ENCODE measurements around the gene PDIK1L. TPM values are rescaled to one million over a fixed set of nuclear protein-coding genes. Genes with fewer than 3 reads are reported as not detected.
A peak's percentile ranks its signal among the peaks of the same experiment; 100 is the strongest.

PDIK1L gene
- total RNA-seq, 1 donor from 2014 or later = 11.2 TPM

- intact Hi-C loops (cut with DNase I) = no loop called here
- DNase-seq (ENCODE audit: low spot score) (no peak), ATAC-seq (no peak)
These were observed 30.5 kb downstream of the PDIK1L start for GRCh38 chr1:26142159-26142558.

DNA sequence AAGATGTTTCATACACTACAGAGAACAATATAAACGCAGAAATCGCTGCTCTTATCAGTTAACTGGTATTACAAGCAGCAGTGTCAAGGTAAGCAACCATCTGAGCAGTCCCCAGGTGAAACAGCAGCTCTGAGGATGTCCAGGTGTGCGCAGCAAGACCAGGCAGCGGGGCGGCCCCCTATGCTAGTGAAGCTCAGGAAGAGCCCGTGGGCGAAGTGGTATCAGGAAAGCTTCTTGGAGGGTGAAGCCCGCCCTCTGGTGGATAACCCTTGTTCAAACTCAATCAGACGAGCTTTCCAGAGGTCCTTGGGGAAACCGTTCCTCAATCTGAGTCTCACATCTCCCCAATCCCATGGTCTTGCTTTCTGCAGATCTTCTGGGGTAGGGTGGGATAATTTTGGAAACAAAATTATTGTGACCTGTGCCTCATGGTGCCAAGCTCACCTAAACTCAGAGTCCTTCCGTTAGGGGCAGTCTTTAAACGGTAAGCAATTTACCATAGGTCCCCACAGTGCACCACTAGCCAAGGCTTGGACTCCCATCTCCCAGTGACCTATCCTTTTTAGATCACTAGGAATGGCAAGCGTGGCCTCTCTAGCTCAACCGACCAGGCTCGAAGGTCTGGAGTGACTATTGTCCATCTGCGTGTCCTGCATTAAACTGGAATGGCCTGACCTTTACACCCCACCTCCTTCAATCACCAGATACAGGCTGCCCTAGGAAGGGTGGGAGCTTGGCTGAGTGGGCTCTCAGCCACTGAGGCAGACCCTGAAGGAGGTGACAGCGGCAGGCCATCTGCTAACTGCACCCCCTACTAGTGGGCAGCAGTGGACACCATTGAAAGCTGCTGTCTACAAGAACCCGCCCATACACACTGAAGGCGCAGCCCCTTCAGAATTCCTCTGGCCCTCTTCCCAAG lies 33.7 kb downstream of the PDIK1L start:
- peak; percentile 91 for ATAC-seq
- intact Hi-C loops (cut with DNase I) = loop anchor here (5.0 kb wide), 1 partner anchor 38 kb away; no protein-coding TSS in a partner anchor
- DNase-seq (ENCODE audit: low spot score) = peak; percentile 84

GRCh38 chr1:26145960-26146294 lies 34.3 kb downstream of the PDIK1L start:
- intact Hi-C loops (cut with DNase I) = loop anchor here (5.0 kb wide), 1 partner anchor 39 kb away; no protein-coding TSS in a partner anchor
- no peak for ATAC-seq
- DNase-seq (ENCODE audit: low spot score) = no peak

GRCh38 chr1:26148887-26149286 lies 37.3 kb downstream of the PDIK1L start:
- no peak for ATAC-seq
- intact Hi-C loops (cut with DNase I) = loop anchor here (5.0 kb wide), 1 partner anchor 42 kb away; no protein-coding TSS in a partner anchor
- DNase-seq (ENCODE audit: low spot score) = no peak

DNA sequence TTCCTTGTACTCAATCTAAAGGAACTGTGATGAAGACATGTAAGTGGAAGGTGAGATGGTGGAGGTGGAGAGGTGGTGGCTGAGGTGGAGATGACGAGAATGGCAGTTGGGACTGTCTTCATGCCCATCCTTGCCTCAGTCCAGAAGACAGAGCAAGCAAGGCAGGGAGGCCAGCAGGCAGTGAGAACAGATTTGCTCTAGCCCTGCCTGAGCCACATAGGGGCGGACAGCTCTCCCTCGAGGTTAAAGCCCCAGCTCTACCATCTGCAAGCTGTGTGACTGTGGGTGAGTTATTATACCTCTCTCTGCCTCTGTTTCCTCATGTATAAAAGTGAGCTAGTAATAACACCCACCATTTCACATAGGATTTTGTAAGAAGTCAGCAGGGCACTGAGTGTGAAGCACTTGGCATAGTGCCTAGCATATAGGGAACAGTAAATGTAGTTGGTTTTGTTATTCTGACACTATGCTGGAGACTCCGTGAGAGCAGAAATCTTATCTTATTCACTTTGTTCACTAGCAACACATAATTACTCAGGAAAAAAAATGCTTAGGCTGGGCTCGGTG lies 42.4 kb downstream of the PDIK1L start:
- intact Hi-C loops (cut with DNase I) = loop anchor here (5.0 kb wide), 1 partner anchor 117 kb away; no protein-coding TSS in a partner anchor
- ATAC-seq (no peak), DNase-seq (ENCODE audit: low spot score) (peak; percentile 30)

DNA sequence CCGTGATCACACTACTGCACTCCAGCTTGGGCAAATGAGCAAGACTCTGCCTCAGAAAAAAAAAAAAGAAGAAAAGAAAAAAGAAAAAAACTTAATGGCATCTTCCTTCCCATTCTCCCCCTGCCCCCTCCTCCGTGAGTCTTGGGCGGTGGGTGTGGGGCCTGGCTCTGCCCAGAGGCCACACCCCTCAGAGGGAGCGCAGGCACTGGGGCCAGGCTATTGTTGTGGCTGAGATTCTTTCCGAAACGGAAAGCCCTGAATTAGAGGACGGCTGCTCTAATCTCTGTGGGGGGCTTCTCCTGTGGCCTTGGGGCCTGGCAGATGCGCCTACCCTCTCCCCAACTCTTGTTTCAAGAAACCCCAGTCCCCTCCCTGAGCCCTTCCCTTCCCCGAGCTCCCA lies 43.1 kb downstream of the PDIK1L start:
- no peak for ATAC-seq
- intact Hi-C loops (cut with DNase I) = loop anchor here (5.0 kb wide), 1 partner anchor 117 kb away; no protein-coding TSS in a partner anchor
- peak; percentile 47 for DNase-seq (ENCODE audit: low spot score)

DNA sequence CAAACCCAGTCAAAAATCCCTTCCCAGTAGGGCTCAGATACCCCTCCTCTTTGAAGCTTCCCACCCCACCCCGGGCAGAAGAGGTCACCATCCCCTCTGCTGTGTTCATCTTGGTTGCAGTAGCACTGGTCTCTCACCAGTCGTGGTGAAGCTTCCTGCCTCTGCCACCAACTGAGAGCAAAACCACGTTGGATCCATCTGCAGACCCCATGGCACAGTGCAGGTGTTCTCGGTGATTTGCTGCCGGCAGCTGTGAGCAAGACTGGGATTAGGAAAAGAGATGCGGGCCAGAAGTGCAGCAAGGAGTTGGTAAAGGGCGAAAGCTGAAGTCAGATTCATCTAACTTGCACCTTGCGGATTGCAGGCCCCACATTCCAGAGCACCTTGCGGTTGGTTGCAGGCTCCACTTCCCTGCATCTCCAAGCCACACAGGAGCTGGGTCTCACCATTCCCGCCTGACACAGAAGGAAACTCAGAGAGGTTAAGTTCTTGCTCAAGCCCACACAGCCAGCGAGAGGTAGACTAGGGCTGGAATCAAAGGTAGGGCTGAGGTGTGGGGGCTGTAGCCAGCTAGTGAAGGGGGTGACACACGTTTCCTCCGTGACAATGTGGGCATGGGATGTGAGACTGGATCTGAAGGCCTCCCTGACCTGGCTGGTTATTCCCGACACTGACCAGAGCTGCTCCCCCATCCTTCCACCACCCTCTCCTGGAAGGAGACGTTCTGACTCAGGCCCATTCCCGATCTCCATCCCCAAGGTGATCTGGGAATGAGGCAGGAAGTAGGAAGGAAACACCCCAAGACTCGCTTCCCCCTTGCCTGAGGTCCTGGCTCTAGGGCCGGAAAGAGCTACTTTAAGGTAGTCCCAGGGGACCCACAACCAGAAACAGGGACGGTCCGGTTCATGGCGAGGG lies 44.0 kb downstream of the PDIK1L start:
- ATAC-seq (no peak), DNase-seq (ENCODE audit: low spot score) (peak; percentile 51)
- intact Hi-C loops (cut with DNase I) = no loop called here

- intact Hi-C loops (cut with DNase I) = no loop called here
- ATAC-seq = no peak
- DNase-seq (ENCODE audit: low spot score) = peak; percentile 58
These were observed 44.8 kb downstream of the PDIK1L start for GRCh38 chr1:26156285-26157038.

DNA sequence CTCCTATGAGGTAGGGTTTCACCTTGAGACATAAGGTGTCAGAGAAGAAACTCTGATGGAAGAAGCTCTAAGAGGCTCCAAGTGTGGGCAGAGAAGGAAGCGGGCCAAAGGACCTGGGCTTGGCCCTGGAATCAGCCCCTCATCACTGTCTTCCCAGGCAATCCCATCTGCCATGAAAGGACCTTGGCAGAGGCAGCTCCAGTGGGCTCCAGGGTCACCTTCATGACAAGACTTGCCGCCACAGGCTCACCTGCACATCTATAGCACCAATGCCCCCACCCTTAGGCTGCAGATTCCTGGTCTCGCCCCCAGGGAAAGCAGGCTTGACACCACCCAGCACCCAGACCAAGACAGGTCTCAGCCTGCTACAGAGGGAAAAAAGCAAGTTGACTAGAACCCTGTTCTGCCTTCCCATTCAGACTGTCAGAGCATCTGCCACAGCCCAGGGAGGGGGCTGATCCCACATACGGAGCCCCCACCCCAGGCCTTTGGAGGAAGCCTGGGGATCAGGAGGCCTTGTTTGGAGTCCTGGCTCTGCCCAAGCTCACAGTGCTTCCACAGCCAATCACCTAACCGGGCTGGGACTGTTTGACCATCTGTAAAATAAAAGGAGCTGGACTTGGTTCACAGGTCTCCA lies 46.8 kb downstream of the PDIK1L start:
- DNase-seq (ENCODE audit: low spot score) = peak; percentile 17
- ATAC-seq = no peak
- intact Hi-C loops (cut with DNase I) = no loop called here

GRCh38 chr1:26158908-26159742 lies 47.5 kb downstream of the PDIK1L start, which contains the start of gene FAM110D:
TSS of gene FAM110D (plus strand) at chr1:26159079. CDS start at chr1:26161292, 2,213 bp downstream.
- DNase-seq (ENCODE audit: low spot score) (peak; percentile 36), ATAC-seq (no peak)
- intact Hi-C loops (cut with DNase I) = no loop called here

DNA sequence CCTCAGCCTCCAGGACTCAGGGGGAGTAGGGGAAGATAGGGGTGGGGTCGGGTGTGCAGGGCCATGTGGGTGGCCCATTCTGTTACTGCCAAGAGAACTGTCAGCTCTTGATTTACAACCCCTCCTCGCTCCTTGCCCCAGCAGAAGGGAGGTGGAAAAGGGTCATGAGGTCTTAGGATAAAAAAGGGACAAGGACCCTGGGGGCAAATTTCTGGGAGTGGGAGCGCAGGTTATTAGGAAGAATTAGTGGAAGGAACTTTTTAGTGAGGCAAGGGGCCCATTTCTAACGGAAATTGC lies 48.1 kb downstream of the PDIK1L start:
- DNase-seq (ENCODE audit: low spot score) (no peak), ATAC-seq (no peak)
- intact Hi-C loops (cut with DNase I) = no loop called here

DNA sequence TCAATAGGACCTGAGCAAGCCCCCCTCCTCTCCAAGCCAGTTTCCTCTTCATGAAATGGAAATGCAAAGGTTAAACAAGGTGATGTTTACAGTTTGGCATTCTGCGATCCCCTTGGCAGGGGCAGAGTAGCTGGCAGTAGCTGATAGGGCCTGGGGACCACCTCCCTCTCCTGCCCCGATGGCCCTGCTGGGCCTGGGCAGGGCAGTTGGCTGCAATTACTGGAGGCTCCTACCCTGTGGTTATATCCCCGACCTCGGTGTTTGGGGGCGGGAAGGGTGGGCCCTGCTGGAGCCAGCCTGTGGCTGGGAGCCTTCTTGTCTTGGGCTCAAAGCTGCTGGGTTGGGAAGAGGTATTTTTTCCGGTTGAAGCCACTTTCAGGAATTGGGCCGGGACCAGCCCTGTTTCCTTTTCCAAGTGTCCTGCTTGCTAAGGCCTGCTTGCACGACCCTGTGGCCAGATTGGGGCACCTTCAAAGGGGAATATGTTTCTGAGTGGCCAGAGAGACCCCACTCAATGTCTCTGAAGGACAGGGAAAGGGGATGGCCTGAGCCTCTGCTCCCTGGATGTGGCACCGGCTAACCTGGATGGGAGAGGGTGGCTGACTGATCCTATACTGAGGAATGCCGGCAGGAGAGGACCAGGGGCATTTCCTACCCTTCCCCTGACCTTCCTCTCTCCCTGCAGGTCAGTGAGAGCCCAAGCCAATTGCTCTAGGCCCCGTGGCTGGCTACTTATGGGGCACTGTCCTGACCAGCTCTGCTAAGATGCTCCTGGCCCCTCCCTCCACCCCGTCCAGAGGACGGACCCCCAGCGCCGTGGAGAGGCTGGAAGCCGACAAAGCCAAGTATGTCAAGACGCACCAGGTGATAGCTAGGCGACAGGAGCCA lies 49.1 kb downstream of the PDIK1L start:
- ATAC-seq (no peak), DNase-seq (ENCODE audit: low spot score) (no peak)
- intact Hi-C loops (cut with DNase I) = no loop called here

DNA sequence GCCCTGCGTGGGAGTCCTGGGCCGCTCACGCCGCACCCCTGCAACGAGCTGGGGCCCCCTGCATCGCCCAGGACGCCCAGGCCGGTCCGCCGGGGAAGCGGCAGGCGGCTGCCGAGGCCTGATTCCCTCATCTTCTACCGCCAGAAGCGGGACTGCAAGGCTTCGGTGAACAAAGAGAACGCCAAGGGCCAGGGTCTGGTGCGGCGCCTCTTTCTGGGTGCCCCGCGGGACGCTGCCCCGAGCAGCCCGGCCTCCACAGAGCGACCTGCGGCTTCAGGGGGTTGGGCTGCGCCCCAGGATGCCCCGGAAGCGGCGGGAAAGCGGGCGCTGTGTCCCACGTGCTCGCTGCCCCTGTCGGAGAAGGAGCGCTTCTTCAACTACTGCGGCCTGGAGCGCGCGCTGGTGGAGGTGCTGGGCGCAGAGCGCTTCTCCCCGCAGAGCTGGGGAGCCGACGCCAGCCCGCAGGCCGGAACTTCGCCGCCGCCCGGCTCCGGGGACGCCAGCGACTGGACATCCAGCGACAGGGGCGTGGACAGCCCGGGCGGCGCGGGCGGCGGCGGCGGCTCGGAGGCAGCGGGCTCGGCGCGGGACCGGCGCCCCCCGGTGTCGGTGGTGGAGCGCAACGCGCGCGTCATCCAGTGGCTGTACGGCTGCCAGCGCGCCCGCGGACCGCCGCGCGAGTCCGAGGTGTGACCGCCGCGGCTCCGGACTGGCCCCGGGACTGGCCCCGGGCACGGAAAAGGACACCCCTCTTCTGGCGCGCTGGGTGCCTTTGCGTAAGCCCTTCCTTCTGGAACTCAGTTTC lies 50.0 kb downstream of the PDIK1L start:
- ATAC-seq (peak; percentile 28), DNase-seq (ENCODE audit: low spot score) (no peak)
- intact Hi-C loops (cut with DNase I) = no loop called here

- intact Hi-C loops (cut with DNase I) = no loop called here
- no peak for ATAC-seq
These were observed 50.6 kb downstream of the PDIK1L start for GRCh38 chr1:26162220-26162709.

DNA sequence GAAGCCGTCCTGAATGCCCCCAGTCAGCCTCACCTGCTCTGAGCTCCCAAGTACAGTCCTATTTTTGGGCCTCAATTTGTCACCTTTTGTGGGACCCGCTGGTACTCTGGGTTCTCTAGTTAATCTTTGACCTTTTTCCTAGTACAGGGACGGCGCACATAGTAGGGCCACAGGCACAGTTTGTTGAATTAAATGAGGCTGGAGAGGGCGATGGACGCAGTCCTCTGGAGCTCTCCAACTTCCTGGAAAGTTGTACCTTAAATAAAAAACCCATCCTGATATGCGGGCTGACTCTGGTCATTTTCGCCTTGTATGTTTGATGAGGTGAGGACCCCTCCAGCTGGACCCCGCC lies 52.0 kb downstream of the PDIK1L start:
- ATAC-seq = no peak
- intact Hi-C loops (cut with DNase I) = no loop called here
- DNase-seq (ENCODE audit: low spot score) = no peak

More at GRCh38 chr1:26162220-26162709, 50.6 kb downstream of the PDIK1L start:
- DNase-seq (ENCODE audit: low spot score) = no peak

Data from sciatic nerve (tissue), 2 donors.